Brain microvascular endothelial cell (primary cell): ENCODE data around the gene GNA12.
"Not testable (repeated sequence)": the region's sequence is repeated elsewhere in the genome, so short reads cannot be mapped to it uniquely, and the experiment has no call there.

Experiments used
- DNase-seq: peaks from one replicate; pipeline ENCODE4 v3.0.0-alpha.2; 2020
- H3K27ac ChIP-seq: fragments of 250-450 bp; sonication (Bioruptor Pico); 2 replicates; pipeline ENCODE4 v1.5.1; 2020; ENCODE audit warnings: mild to moderate bottlenecking, moderate library complexity
- H3K27me3 ChIP-seq: fragments of 250-450 bp; sonication (Bioruptor Pico); replicated peaks from 2 replicates; pipeline ENCODE4 v1.5.1; 2020; ENCODE audit warnings: mild to moderate bottlenecking
- H3K36me3 ChIP-seq: fragments of 250-450 bp; sonication (Bioruptor Pico); replicated peaks from 2 replicates; pipeline ENCODE4 v1.5.1; 2020; ENCODE audit warnings: mild to moderate bottlenecking
- H3K4me3 ChIP-seq: 2 replicates; pipeline ENCODE4 v1.5.1; 2011; ENCODE audit warnings: low read depth, mild to moderate bottlenecking, control low read depth, low read length, moderate library complexity
- CTCF ChIP-seq: IDR thresholded peaks from 2 replicates; pipeline ENCODE4 v1.5.1; 2011; ENCODE audit warnings: low read depth, mild to moderate bottlenecking, moderate library complexity, low read length, control low read depth, inconsistent platforms; ENCODE audit errors: missing control alignments
- in situ Hi-C: cut with HindIII; loops from 2 replicates; pipeline ENCODE4 v1.10.0; 2017; ENCODE audit warnings: low sequenced_read_pairs, low pct_ligation_motif_present

The GNA12 gene

DNA sequence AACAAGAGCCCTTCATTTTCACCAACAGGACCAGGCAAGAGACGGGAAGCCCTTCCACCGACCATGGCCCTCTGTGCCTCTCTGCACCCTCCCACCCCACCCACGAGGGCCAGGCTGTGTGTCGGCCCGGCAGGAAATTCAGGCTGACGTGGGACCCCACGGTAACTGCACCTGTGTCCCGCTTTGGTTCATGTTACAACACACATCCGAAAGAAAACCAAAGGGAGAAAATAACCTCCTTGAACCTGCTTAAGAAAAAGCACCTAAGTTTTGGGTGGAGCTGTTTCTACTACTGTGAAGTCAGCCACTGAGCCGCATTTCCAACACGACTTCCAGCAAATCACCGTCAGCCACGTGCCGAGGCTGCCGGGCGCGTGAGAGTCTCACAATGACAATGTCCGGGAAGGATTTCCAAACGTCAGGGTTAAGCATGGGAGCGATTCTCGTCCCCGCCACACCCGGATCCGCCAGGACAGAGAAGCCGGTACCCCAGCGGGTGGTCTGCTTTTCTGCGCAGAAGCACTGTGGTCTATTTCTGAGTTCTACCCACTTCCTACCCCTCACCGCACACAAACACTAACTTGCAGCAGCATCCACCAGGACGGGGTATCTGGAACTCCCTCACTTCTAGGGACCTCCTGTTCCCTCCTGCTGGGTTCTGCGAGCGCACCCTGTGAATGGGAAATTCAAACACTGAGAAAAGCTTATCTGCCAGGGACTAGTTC, 119.5 kb downstream of the GNA12 start:
- H3K36me3 ChIP-seq: peaks cover 27% of the 10 kb centered on the region
- no peaks in the 10 kb centered on the region for H3K27me3 ChIP-seq
- in situ Hi-C loops: no loop called here
- DNase-seq: no peak
- no peak overlapping the region for H3K27ac ChIP-seq
- H3K4me3 ChIP-seq: no peak overlapping the region
- no peak for TF ChIP-seq CTCF

GRCh38 chr7:2724036-2724435, 120.1 kb downstream of the GNA12 start:
- H3K36me3 ChIP-seq: peaks cover 23% of the 10 kb centered on the region
- H3K4me3 ChIP-seq, H3K27me3 ChIP-seq, H3K27ac ChIP-seq, in situ Hi-C loops, DNase-seq: not testable (repeated sequence)

DNA sequence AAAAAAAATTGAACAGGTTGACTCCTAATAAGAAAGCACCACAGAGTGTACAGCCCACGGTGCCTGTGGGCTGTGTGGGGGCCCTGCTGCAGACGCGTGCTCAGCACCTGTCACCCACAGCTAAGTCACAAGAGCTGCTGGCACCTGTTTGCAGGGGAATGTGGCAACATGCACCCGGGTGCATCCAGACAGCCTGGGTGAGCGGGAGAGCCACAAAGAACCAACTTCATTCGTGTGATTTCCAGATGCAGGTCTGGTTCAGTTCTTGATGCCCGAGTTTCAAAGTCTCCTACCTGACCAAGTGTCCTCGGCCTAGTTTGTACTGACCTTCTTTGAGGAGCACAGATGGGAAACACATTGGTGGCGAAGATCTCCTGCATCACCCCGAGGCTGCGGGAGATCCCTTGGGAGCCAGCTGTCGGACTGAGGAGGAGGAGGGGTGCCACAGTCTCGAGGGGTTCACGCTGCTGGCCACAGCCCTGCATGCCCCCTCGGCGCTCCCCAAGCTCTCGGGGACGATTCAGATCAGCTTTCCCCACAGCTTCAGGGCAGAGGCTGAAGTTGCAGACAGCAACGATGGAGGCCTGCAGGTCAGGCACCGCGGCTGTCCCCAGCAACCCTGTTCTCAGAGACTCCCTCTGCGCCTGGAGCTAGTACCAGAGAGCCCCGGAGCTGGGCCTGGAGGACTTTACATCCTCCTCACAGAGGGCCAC, 120.8 kb downstream of the GNA12 start:
- Histone ChIP-seq H3K27ac (no peak overlapping the region), H3K27me3 (no peaks in the 10 kb centered on the region), H3K4me3 (no peak overlapping the region), H3K36me3 (peaks cover 25% of the 10 kb centered on the region)
- DNase-seq: no peak
- no peak for TF ChIP-seq CTCF
- in situ Hi-C loops: no loop called here

DNA sequence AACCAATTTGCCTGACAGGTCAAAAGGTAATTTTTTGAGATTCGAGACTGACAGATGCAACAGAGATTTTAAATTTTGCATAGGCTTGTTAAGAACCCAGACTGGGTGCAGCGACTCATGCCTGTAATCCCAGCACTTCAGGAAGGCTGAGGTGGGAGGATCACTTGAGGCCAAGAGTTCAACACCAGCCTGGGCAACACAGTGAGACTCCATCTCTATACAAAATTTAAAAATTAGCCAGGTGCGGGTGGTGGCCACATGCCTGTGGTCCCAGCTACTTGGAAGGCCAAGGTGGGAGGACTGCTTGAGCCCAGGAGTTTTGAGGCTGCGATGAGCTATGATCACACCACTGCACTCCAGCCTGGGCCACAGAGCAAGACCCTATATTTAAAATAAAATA, 121.5 kb downstream of the GNA12 start:
- Histone ChIP-seq H3K27me3 (no peaks in the 10 kb centered on the region), H3K4me3 (no peak overlapping the region), H3K27ac (no peak overlapping the region), H3K36me3 (peaks cover 30% of the 10 kb centered on the region)
- no peak for TF ChIP-seq CTCF
- no peak for DNase-seq
- in situ Hi-C loops: no loop called here

DNA sequence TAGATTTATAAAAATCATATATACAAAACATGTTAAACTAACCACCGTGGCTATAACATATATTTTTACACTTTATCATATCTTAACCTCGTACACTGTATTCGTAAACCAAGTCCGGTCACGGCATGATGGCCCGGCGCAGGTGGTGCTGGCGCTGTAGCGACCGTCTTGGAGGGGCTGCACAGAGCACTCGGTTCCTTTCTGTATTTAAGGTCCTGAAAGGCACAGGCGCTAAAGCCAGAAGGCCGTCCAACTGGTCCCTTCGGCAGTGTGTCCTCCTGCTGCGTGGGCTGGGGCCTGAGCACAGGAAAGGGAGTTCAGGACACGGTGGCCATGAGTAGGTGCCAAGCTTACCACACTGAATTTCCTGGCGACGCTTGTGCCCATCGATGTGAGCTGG, 122.3 kb downstream of the GNA12 start:
- Histone ChIP-seq H3K4me3 (no peak overlapping the region), H3K27me3 (no peaks in the 10 kb centered on the region), H3K27ac (no peak overlapping the region), H3K36me3 (peaks cover 30% of the 10 kb centered on the region)
- TF ChIP-seq CTCF: no peak
- in situ Hi-C loops: no loop called here
- DNase-seq: no peak

DNA sequence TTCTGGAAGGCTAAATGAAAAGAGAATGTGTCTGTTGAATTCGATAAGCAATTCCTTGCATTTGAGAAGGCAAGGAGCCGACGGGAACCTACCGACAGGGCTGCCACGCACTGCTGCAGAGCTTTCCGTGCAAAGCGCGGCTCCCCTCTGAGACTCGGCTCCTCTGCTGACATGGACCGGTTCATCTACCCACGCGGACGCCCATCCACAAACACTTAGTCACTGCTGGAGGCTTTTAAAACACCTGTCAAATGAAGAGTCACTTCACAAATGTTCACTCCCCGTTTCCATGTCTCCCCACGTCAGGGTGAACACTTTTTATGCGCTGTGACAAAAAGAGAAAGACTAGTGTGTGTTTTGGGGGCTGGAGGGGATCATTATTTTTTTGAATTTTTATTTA, 124.1 kb downstream of the GNA12 start:
- Histone ChIP-seq H3K4me3 (no peak overlapping the region), H3K27ac (no peak overlapping the region), H3K36me3 (peaks cover 20% of the 10 kb centered on the region), H3K27me3 (no peaks in the 10 kb centered on the region)
- DNase-seq: no peak
- in situ Hi-C loops: no loop called here
- no peak for TF ChIP-seq CTCF
